RWPE2 (cell line): ENCODE results near the gene GPR55.

Experiments
- ATAC-seq: fragments of 200-7000 bp; cut with Tn5 transposase; 3 replicates; pipeline ENCODE4 v1.9.1; 2021; ENCODE audit warnings: low read depth
- DNase-seq: peaks from one replicate; pipeline ENCODE4 v3.0.0-alpha.2; 2020; ENCODE audit warnings: low spot score
- H3K27ac ChIP-seq: fragments of 450-650 bp; 2 replicates; pipeline ENCODE4 v1.5.1; 2017; ENCODE audit warnings: mild to moderate bottlenecking; ENCODE audit not compliant: poor library complexity, severe bottlenecking
- H3K27me3 ChIP-seq: fragments of 250-450 bp; sonication (Bioruptor Pico); 2 replicates; pipeline ENCODE4 v1.5.1; 2021; ENCODE audit warnings: mild to moderate bottlenecking, moderate library complexity; ENCODE audit not compliant: insufficient read depth, poor library complexity, severe bottlenecking
- H3K36me3 ChIP-seq: fragments of 250-450 bp; sonication (Bioruptor Pico); 2 replicates; pipeline ENCODE4 v1.5.1; 2020; ENCODE audit warnings: low read depth, mild to moderate bottlenecking, moderate library complexity
- H3K4me1 ChIP-seq: fragments of 250-450 bp; sonication (Bioruptor Pico); 2 replicates; pipeline ENCODE4 v1.5.1; 2021; ENCODE audit warnings: mild to moderate bottlenecking, moderate library complexity; ENCODE audit not compliant: insufficient read depth, poor library complexity, severe bottlenecking
- H3K4me3 ChIP-seq: fragments of 250-450 bp; sonication (Bioruptor Pico); 2 replicates; pipeline ENCODE4 v1.5.1; 2021; ENCODE audit warnings: mild to moderate bottlenecking, moderate library complexity; ENCODE audit not compliant: severe bottlenecking
- H3K9me3 ChIP-seq: fragments of 250-450 bp; sonication (Bioruptor Pico); 2 replicates; pipeline ENCODE4 v1.5.1; 2021; ENCODE audit warnings: mild to moderate bottlenecking, moderate library complexity; ENCODE audit not compliant: severe bottlenecking
- CTCF ChIP-seq: fragments of 450-650 bp; IDR thresholded peaks from one replicate; pipeline ENCODE4 v1.5.1; 2017; ENCODE audit warnings: mild to moderate bottlenecking, moderate library complexity; ENCODE audit not compliant: poor library complexity, severe bottlenecking

GPR55 gene

GRCh38 chr2:230928701-230929380 is 3.8 kb upstream of the GPR55 start:
- H3K27me3 ChIP-seq: no peaks in the 10 kb centered on the region
- H3K4me3 ChIP-seq: no peak overlapping the region
- no peaks in the 10 kb centered on the region for H3K9me3 ChIP-seq
- DNase-seq (no peak), ATAC-seq (no peak)
- no peak overlapping the region for H3K27ac ChIP-seq
- no peaks in the 10 kb centered on the region for H3K36me3 ChIP-seq
- no peak for TF ChIP-seq CTCF
- H3K4me1 ChIP-seq: no peaks in the 10 kb centered on the region

GRCh38 chr2:230927711-230928341 is 2.8 kb upstream of the GPR55 start:
- TF ChIP-seq CTCF: no peak
- Histone ChIP-seq H3K27ac (no peak overlapping the region), H3K36me3 (no peaks in the 10 kb centered on the region), H3K27me3 (no peaks in the 10 kb centered on the region), H3K4me1 (no peaks in the 10 kb centered on the region), H3K9me3 (no peaks in the 10 kb centered on the region), H3K4me3 (no peak overlapping the region)
- no peak for ATAC-seq
- peak; percentile 47 for DNase-seq

GRCh38 chr2:230925879-230926765 is 1.1 kb upstream of the GPR55 start:
- no peak for DNase-seq
- no peaks in the 10 kb centered on the region for H3K4me1 ChIP-seq
- no peaks in the 10 kb centered on the region for H3K9me3 ChIP-seq
- H3K4me3 ChIP-seq: no peak overlapping the region
- no peak for TF ChIP-seq CTCF
- H3K27ac ChIP-seq: no peak overlapping the region
- no peaks in the 10 kb centered on the region for H3K27me3 ChIP-seq
- no peaks in the 10 kb centered on the region for H3K36me3 ChIP-seq
- 0 out of 3 replicates have a peak, but pooled peaks have one; percentile 28 for ATAC-seq

GRCh38 chr2:230925443-230925878 is 419 bp upstream of the GPR55 start:
- no peak for ATAC-seq
- Histone ChIP-seq H3K4me3 (no peak overlapping the region), H3K9me3 (no peaks in the 10 kb centered on the region), H3K4me1 (no peaks in the 10 kb centered on the region), H3K36me3 (no peaks in the 10 kb centered on the region), H3K27ac (no peak overlapping the region), H3K27me3 (no peaks in the 10 kb centered on the region)
- TF ChIP-seq CTCF: no peak
- DNase-seq: no peak
